Measurements from ENCODE around the gene TMEM196.

GRCh38 chr7:19696926-19697325 lies 76.5 kb downstream of the TMEM196 start:
- TF ChIP-seq CTCF (IDR thresholded peaks at IDR 0.05; ENCODE audit: low read depth, low read length, missing input control) (no peak), HNF4A (conservative IDR thresholded peaks at IDR 0.05) (no peak), YY1 (IDR thresholded peaks at IDR 0.05) (no peak), TAF1 (conservative IDR thresholded peaks at IDR 0.05) (no peak), SP1 (IDR thresholded peaks at IDR 0.05) (no peak)
- TF ChIP-seq, protein P1, sequence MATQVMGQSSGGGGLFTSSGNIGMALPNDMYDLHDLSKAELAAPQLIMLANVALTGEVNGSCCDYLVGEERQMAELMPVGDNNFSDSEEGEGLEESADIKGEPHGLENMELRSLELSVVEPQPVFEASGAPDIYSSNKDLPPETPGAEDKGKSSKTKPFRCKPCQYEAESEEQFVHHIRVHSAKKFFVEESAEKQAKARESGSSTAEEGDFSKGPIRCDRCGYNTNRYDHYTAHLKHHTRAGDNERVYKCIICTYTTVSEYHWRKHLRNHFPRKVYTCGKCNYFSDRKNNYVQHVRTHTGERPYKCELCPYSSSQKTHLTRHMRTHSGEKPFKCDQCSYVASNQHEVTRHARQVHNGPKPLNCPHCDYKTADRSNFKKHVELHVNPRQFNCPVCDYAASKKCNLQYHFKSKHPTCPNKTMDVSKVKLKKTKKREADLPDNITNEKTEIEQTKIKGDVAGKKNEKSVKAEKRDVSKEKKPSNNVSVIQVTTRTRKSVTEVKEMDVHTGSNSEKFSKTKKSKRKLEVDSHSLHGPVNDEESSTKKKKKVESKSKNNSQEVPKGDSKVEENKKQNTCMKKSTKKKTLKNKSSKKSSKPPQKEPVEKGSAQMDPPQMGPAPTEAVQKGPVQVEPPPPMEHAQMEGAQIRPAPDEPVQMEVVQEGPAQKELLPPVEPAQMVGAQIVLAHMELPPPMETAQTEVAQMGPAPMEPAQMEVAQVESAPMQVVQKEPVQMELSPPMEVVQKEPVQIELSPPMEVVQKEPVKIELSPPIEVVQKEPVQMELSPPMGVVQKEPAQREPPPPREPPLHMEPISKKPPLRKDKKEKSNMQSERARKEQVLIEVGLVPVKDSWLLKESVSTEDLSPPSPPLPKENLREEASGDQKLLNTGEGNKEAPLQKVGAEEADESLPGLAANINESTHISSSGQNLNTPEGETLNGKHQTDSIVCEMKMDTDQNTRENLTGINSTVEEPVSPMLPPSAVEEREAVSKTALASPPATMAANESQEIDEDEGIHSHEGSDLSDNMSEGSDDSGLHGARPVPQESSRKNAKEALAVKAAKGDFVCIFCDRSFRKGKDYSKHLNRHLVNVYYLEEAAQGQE (IDR thresholded peaks at IDR 0.05) = no peak
